GM10248 (cell line): ENCODE measurements around the gene HOXD4.

Source experiments
- CTCF ChIA-PET: fragments of 300-600 bp; sonication (Branson Sonifier 250); formaldehyde crosslinking; extraction: SDS; loops from one replicate; lab custom pipeline; 2021; ENCODE audit warnings: antibody characterized with exemption; lab: Yijun Ruan, JAX
- POLR2A ChIA-PET: fragments of 350-650 bp; sonication (Branson Sonifier 250); formaldehyde crosslinking; extraction: SDS; loops from one replicate; lab custom pipeline; 2020; ENCODE audit warnings: antibody characterized with exemption; lab: Yijun Ruan, JAX
- DNase-seq: peaks from one replicate; pipeline ENCODE4 v3.0.0; 2012; ENCODE audit errors: extremely low spot score
- CTCF ChIP-seq: IDR thresholded peaks from 2 replicates; pipeline ENCODE4 v1.5.1; 2012; ENCODE audit warnings: mild to moderate bottlenecking, low read depth; ENCODE audit errors: extremely low read depth, missing control alignments, control extremely low read depth

The HOXD4 gene

GRCh38 chr2:176149939-176150583 lies 1.3 kb upstream of the HOXD4 start:
- CTCF ChIA-PET: interaction anchor here (1.2 to 2.3 kb wide), 3 partner anchors 10 to 23 kb away, joined by 3 to 18 read pairs (median 5); no protein-coding TSS in a partner anchor
- POLR2A ChIA-PET: no interaction called here
- no peak for DNase-seq
- no peak for TF ChIP-seq CTCF

GRCh38 chr2:176150584-176151441 lies 537 bp upstream of the HOXD4 start:
- ChIA-PET CTCF (interaction anchor here (1.2 to 2.3 kb wide), 4 partner anchors 10 to 304 kb away, joined by 3 to 18 read pairs (median 4); no protein-coding TSS in a partner anchor), POLR2A (no interaction called here)
- no peak for DNase-seq
- no peak for TF ChIP-seq CTCF

DNA sequence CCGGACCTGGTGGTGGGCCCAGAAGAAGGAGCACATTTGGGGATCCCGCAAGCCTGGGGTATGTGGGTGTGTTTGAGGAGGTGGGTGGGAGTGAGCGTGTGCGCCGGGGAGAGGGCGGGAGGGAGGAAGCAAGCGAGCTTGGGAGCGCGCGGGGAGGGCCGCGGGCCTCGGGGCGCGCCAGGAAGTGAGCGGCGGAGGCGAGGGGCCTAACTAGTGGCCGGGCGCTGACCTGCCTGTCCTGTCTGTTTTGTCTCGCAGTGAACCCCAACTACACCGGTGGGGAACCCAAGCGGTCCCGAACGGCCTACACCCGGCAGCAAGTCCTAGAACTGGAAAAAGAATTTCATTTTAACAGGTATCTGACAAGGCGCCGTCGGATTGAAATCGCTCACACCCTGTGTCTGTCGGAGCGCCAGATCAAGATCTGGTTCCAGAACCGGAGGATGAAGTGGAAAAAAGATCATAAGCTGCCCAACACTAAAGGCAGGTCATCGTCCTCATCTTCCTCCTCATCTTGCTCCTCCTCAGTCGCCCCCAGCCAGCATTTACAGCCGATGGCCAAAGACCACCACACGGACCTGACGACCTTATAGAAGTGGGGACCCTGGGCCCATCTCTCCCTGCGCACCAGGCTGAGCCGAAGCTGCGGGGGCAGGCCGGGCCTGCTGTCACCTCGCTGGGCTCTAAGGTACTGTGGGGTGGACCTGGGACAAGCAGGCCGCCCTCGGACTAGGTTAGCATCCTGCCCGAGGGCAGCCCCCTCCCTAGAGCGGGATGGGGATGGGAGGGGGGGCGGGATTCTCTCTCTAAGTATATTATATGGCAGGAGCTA lies 1.2 kb downstream of the HOXD4 start:
- CTCF ChIA-PET: interaction anchor here (1.0 to 1.6 kb wide), 2 partner anchors 10 to 12 kb away, joined by 3 to 5 read pairs; no protein-coding TSS in a partner anchor
- TF ChIP-seq CTCF: no peak
- DNase-seq: no peak
- POLR2A ChIA-PET: no interaction called here

- TF ChIP-seq CTCF: no peak
- no peak for DNase-seq
- CTCF ChIA-PET: interaction anchor here (0.7 to 1.6 kb wide), 5 partner anchors 11 to 994 kb away, joined by 3 to 6 read pairs (median 3); no protein-coding TSS in a partner anchor
- POLR2A ChIA-PET: no interaction called here
These were observed 3.4 kb downstream of the HOXD4 start for GRCh38 chr2:176154576-176155252.

DNA sequence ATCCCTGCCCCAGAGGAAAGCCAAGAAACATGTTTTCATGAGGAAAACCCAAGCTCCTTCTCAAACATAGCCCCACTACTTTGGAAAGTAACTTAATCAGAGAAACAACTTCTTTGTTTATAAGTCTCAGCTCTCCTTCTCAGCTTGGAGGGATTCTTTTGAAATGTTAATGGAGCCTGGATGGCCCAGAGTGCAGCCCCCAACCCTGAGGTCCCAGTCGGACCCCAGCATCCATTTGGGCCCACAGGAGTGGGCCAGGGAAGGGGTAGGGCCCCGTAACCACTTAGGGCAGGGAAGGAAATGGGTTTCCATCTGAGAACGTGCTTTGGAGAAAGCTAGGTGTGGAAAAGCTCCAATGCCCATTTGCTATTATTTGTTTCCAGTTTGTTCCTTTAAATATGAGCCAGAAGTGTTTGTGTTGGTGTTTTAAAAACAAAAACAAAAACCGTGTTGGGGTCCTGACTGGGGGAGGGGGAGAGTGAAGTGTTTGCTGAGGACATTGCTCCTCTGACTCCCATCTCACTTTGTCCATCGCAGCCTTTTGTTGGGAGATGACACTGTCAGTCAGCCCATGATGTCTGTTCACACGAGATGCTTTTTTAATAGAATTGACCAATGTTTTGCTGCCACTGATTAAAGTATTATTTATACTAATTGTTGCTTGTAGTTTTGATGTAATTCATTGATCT lies 4.2 kb downstream of the HOXD4 start:
- DNase-seq: no peak
- TF ChIP-seq CTCF: no peak
- ChIA-PET POLR2A (no interaction called here), CTCF (interaction anchor here (0.8 to 1.6 kb wide), 5 partner anchors 12 to 993 kb away, joined by 3 to 6 read pairs (median 3); no protein-coding TSS in a partner anchor)
